Sigmoid colon (tissue), 7 donors: ENCODE results near the gene OTOF. TPM values are rescaled to one million over a fixed set of nuclear protein-coding genes. Genes with fewer than 3 reads are reported as not detected.

ENCODE experiments used
- DNase-seq: peaks from one replicate; pipeline ENCODE4 v3.0.0-alpha.2; 2019
- H3K27ac ChIP-seq, 4 donors: fragments of 200-600 bp; sonication (generic); one replicate each; pipeline ENCODE4 v1.5.1; 2016 to 2019; ENCODE audit warnings: mild to moderate bottlenecking in 1 of 4
- H3K27me3 ChIP-seq, 3 donors: fragments of 200-600 bp; sonication (generic); one replicate each; pipeline ENCODE4 v1.5.1; 2019; ENCODE audit warnings: mild to moderate bottlenecking in 1 of 3
- H3K36me3 ChIP-seq, 4 donors: fragments of 200-600 bp; sonication (generic); one replicate each; pipeline ENCODE4 v1.5.1; 2016 to 2019
- H3K4me1 ChIP-seq, 4 donors: fragments of 200-600 bp; sonication (generic); one replicate each; pipeline ENCODE4 v1.5.1; 2017 to 2019
- H3K4me3 ChIP-seq, 4 donors: fragments of 200-600 bp; sonication (generic); one replicate each; pipeline ENCODE4 v1.5.1; 2017 to 2019; ENCODE audit warnings: mild to moderate bottlenecking in 2 of 4, moderate library complexity in 1 of 4
- H3K9me3 ChIP-seq, 4 donors: fragments of 200-600 bp in 3 of 4; sonication (generic) in 3 of 4; one replicate each; pipeline versions ENCODE4 v1.5.1 to v1.6.1; 2013 to 2019
- CTCF ChIP-seq, 4 experiments: fragments of 450-650 bp in 3 of 4; fragments of 200-600 bp in 1 of 4; IDR thresholded peaks; one replicate each; pipeline ENCODE4 v1.5.1; 2016 to 2019; ENCODE audit warnings: antibody characterized with exemption in 4 of 4, mild to moderate bottlenecking in 3 of 4, moderate library complexity in 2 of 4
- EP300 ChIP-seq, 4 donors: sonication (generic); formaldehyde crosslinking; IDR thresholded peaks; one replicate each; pipeline ENCODE4 v1.6.1; 2017; ENCODE audit warnings: antibody characterized with exemption in 4 of 4
- POLR2A ChIP-seq, 2 donors: fragments of 450-650 bp; IDR thresholded peaks; one replicate each; pipeline ENCODE4 v1.6.1; 2016; ENCODE audit warnings: antibody characterized with exemption in 2 of 2, mild to moderate bottlenecking in 2 of 2, moderate library complexity in 2 of 2
- POLR2AphosphoS5 ChIP-seq, 4 donors: sonication (generic); formaldehyde crosslinking; IDR thresholded peaks; one replicate each; pipeline ENCODE4 v1.6.1; 2017; ENCODE audit warnings: antibody characterized with exemption in 4 of 4
- WGBS, 2 donors: extraction: QIAGEN DNeasy Blood & Tissue Kit; methylation state at CpG; one replicate each; pipeline ENCODE4 v1.1.7; 2013; 5-methylcytosine and 5-hydroxymethylcytosine counted together
- intact Hi-C: fragments of 100-400 bp; cut with DNase I; formaldehyde crosslinking; loops from one replicate; pipeline ENCODE4 v1.15.1; 2023
- polyA plus RNA-seq, 3 donors: library from polyadenylated mRNA; stranded (reverse); fragments of 200-250 nt; gene quantifications; one replicate each; pipeline ENCODE4 v1.2.3, GENCODE V29; 2013
- total RNA-seq, 4 donors: library from RNA; depleted of rRNA; stranded (reverse); fragments of >200 nt; gene quantifications; one replicate each; pipeline ENCODE4 v1.1.0, GENCODE V29; 2016
- donor health status: healthy with polysubstance abuse.
- donor health status: Bipolar disorder and iron deficiency.
- donor health status: healthy.

The OTOF gene
- total and polyA plus RNA-seq, 7 donors, result 0.32 to 0.71 TPM; not detected in 5

- TF ChIP-seq EP300 (IDR thresholded peaks at IDR 0.05) (no peak), CTCF (IDR thresholded peaks at IDR 0.05) (no peak), POLR2AphosphoS5 (IDR thresholded peaks at IDR 0.05) (no peak), POLR2A (IDR thresholded peaks at IDR 0.05) (no peak)
- no peak overlapping the region for H3K4me3 ChIP-seq
- no peak overlapping the region for H3K27ac ChIP-seq
- H3K9me3 ChIP-seq, result no peaks in the 10 kb centered on the region
- H3K4me1 ChIP-seq, result no peaks in the 10 kb centered on the region
- intact Hi-C loops, result no loop called here
- no peak for DNase-seq
- H3K27me3 ChIP-seq, result peaks cover 0 to 5% (median 0%) of the 10 kb centered on the region in 3 donors
- 78 to 91% methylated on average over 3 of the region's 3 CpGs for WGBS, 2 donors
- no peaks in the 10 kb centered on the region for H3K36me3 ChIP-seq
Measured at GRCh38 chr2:26481706-26482105, 3.8 kb upstream of the OTOF start.

- 59 to 80% methylated on average over 18 of the region's 18 CpGs for WGBS, 2 donors
- H3K4me3 ChIP-seq, result no peak overlapping the region
Measured at GRCh38 chr2:26480566-26481423, 2.9 kb upstream of the OTOF start.

GRCh38 chr2:26479789-26480565 lies 2.1 kb upstream of the OTOF start:
- DNase-seq, result no peak
- intact Hi-C loops, result no loop called here
- no peak overlapping the region for H3K4me3 ChIP-seq
- H3K27ac ChIP-seq, result no peak overlapping the region
- TF ChIP-seq EP300 (IDR thresholded peaks at IDR 0.05) (no peak), CTCF (IDR thresholded peaks at IDR 0.05) (no peak), POLR2A (IDR thresholded peaks at IDR 0.05) (no peak), POLR2AphosphoS5 (IDR thresholded peaks at IDR 0.05) (no peak)
- no peaks in the 10 kb centered on the region for H3K9me3 ChIP-seq
- H3K36me3 ChIP-seq, result no peaks in the 10 kb centered on the region
- no peaks in the 10 kb centered on the region for H3K4me1 ChIP-seq
- WGBS, 2 donors, result 79 to 88% methylated on average over 21 of the region's 21 CpGs
- H3K27me3 ChIP-seq, result no peaks in the 10 kb centered on the region

More at GRCh38 chr2:26480566-26481423, 2.9 kb upstream of the OTOF start:
- DNase-seq, result no peak
- TF ChIP-seq POLR2A (IDR thresholded peaks at IDR 0.05) (no peak), EP300 (IDR thresholded peaks at IDR 0.05) (no peak), POLR2AphosphoS5 (IDR thresholded peaks at IDR 0.05) (no peak)
- no peak overlapping the region for H3K27ac ChIP-seq
- no peaks in the 10 kb centered on the region for H3K4me1 ChIP-seq
- intact Hi-C loops, result no loop called here
- no peaks in the 10 kb centered on the region for H3K9me3 ChIP-seq
- H3K27me3 ChIP-seq, result peaks cover 0 to 3% (median 0%) of the 10 kb centered on the region in 3 donors
- H3K36me3 ChIP-seq, result no peaks in the 10 kb centered on the region

- DNase-seq, result no peak
- Histone ChIP-seq H3K9me3 (no peaks in the 10 kb centered on the region), H3K27ac (no peak overlapping the region), H3K4me3 (no peak overlapping the region), H3K36me3 (no peaks in the 10 kb centered on the region), H3K27me3 (no peaks in the 10 kb centered on the region), H3K4me1 (no peaks in the 10 kb centered on the region)
- 94% methylated on average over 25 of the region's 25 CpGs for WGBS, 2 donors
- intact Hi-C loops, result no loop called here
- TF ChIP-seq POLR2AphosphoS5 (IDR thresholded peaks at IDR 0.05), result no peak
- TF ChIP-seq EP300 (IDR thresholded peaks at IDR 0.05), result no peak
- TF ChIP-seq POLR2A (IDR thresholded peaks at IDR 0.05), result no peak
- TF ChIP-seq CTCF (IDR thresholded peaks at IDR 0.05), result no peak
Measured at GRCh38 chr2:26479131-26479788, 1.3 kb upstream of the OTOF start.

GRCh38 chr2:26478366-26478765 lies 442 bp upstream of the OTOF start:
- WGBS, 2 donors, result 91 to 93% methylated on average over 5 of the region's 5 CpGs
- intact Hi-C loops, result no loop called here
- no peak overlapping the region for H3K4me3 ChIP-seq

More at GRCh38 chr2:26478366-26478765, 442 bp upstream of the OTOF start:
- no peak for DNase-seq
- no peaks in the 10 kb centered on the region for H3K36me3 ChIP-seq
- no peaks in the 10 kb centered on the region for H3K4me1 ChIP-seq
- H3K27me3 ChIP-seq, result no peaks in the 10 kb centered on the region
- no peak for TF ChIP-seq CTCF (IDR thresholded peaks at IDR 0.05)
- TF ChIP-seq POLR2A (IDR thresholded peaks at IDR 0.05), result no peak
- no peak for TF ChIP-seq POLR2AphosphoS5 (IDR thresholded peaks at IDR 0.05)
- no peak for TF ChIP-seq EP300 (IDR thresholded peaks at IDR 0.05)
- H3K9me3 ChIP-seq, result no peaks in the 10 kb centered on the region
- no peak overlapping the region for H3K27ac ChIP-seq
